Measurements from ENCODE around the gene ABHD17C.

The ABHD17C gene

GRCh38 chr15:80743189-80743833 is 48.2 kb downstream of the ABHD17C start:
- in situ Hi-C loops (cut with MboI; ENCODE audit: low pct_unique_long_range_greater_than_20kb, low sequenced_read_pairs, unreplicated experiment), result no loop called here
- no peak for TF ChIP-seq CTCF (IDR thresholded peaks at IDR 0.05; ENCODE audit: extremely low read depth, insufficient read depth, missing control alignments)
- no peak for DNase-seq (ENCODE audit: low spot score)

- in situ Hi-C loops (cut with MboI; ENCODE audit: low pct_unique_long_range_greater_than_20kb, low sequenced_read_pairs, unreplicated experiment), result no loop called here
- no peak for TF ChIP-seq CTCF (IDR thresholded peaks at IDR 0.05; ENCODE audit: extremely low read depth, insufficient read depth, missing control alignments)
- no peak for DNase-seq (ENCODE audit: low spot score)
Measured at GRCh38 chr15:80744415-80744814, 49.3 kb downstream of the ABHD17C start.

GRCh38 chr15:80744826-80745225 is 49.7 kb downstream of the ABHD17C start:
- DNase-seq (ENCODE audit: low spot score), result no peak

GRCh38 chr15:80745888-80746287 is 50.8 kb downstream of the ABHD17C start:
- DNase-seq (ENCODE audit: low spot score), result no peak
- no peak for TF ChIP-seq CTCF (IDR thresholded peaks at IDR 0.05; ENCODE audit: extremely low read depth, insufficient read depth, missing control alignments)
- in situ Hi-C loops (cut with MboI; ENCODE audit: low pct_unique_long_range_greater_than_20kb, low sequenced_read_pairs, unreplicated experiment), result no loop called here

More at GRCh38 chr15:80744826-80745225, 49.7 kb downstream of the ABHD17C start:
- in situ Hi-C loops (cut with MboI; ENCODE audit: low pct_unique_long_range_greater_than_20kb, low sequenced_read_pairs, unreplicated experiment), result no loop called here
- no peak for TF ChIP-seq CTCF (IDR thresholded peaks at IDR 0.05; ENCODE audit: extremely low read depth, insufficient read depth, missing control alignments)

GRCh38 chr15:80747317-80748053 is 52.4 kb downstream of the ABHD17C start:
- no peak for TF ChIP-seq CTCF (IDR thresholded peaks at IDR 0.05; ENCODE audit: extremely low read depth, insufficient read depth, missing control alignments)
- in situ Hi-C loops (cut with MboI; ENCODE audit: low pct_unique_long_range_greater_than_20kb, low sequenced_read_pairs, unreplicated experiment), result no loop called here
- DNase-seq (ENCODE audit: low spot score), result no peak

GRCh38 chr15:80749589-80749988 is 54.5 kb downstream of the ABHD17C start:
- in situ Hi-C loops (cut with MboI; ENCODE audit: low pct_unique_long_range_greater_than_20kb, low sequenced_read_pairs, unreplicated experiment), result no loop called here
- TF ChIP-seq CTCF (IDR thresholded peaks at IDR 0.05; ENCODE audit: extremely low read depth, insufficient read depth, missing control alignments), result no peak
- DNase-seq (ENCODE audit: low spot score), result no peak
